Rectal smooth muscle tissue (tissue), 1 donor: ENCODE measurements around the gene C5orf24.
A peak's percentile ranks its signal among the peaks of the same experiment; 100 is the strongest.

Experiments
- H3K27ac ChIP-seq: one replicate; pipeline ENCODE4 v1.7.0; 2013; ENCODE audit warnings: low read depth, low read length, inconsistent platforms
- H3K27me3 ChIP-seq: one replicate; pipeline ENCODE4 v1.7.0; 2013; ENCODE audit warnings: low read length; ENCODE audit not compliant: control insufficient read depth, insufficient read depth
- H3K36me3 ChIP-seq: one replicate; pipeline ENCODE4 v1.7.0; 2013; ENCODE audit warnings: low read length; ENCODE audit not compliant: control insufficient read depth, insufficient read depth
- H3K4me1 ChIP-seq: one replicate; pipeline ENCODE4 v1.7.0; 2013; ENCODE audit warnings: low read length; ENCODE audit not compliant: control insufficient read depth, insufficient read depth
- H3K4me3 ChIP-seq: one replicate; pipeline ENCODE4 v1.7.0; 2013; ENCODE audit warnings: low read length
- H3K9ac ChIP-seq: one replicate; pipeline ENCODE4 v1.7.0; 2013; ENCODE audit warnings: low read length

Gene C5orf24

GRCh38 chr5:134893748-134894505 is 48.2 kb downstream of the C5orf24 start:
- peaks cover under 1% of the 10 kb centered on the region for H3K36me3 ChIP-seq

GRCh38 chr5:134902071-134902801 is 56.5 kb downstream of the C5orf24 start:
- H3K4me3 ChIP-seq = no peak overlapping the region
- no peaks in the 10 kb centered on the region for H3K27me3 ChIP-seq
- no peaks in the 10 kb centered on the region for H3K4me1 ChIP-seq
- H3K9ac ChIP-seq = no peak overlapping the region
- no peaks in the 10 kb centered on the region for H3K36me3 ChIP-seq
- H3K27ac ChIP-seq = no peak overlapping the region

More at GRCh38 chr5:134893748-134894505, 48.2 kb downstream of the C5orf24 start:
- H3K27me3 ChIP-seq = no peaks in the 10 kb centered on the region
- H3K4me1 ChIP-seq = no peaks in the 10 kb centered on the region
- no peak overlapping the region for H3K9ac ChIP-seq
- H3K4me3 ChIP-seq = no peak overlapping the region
- no peak overlapping the region for H3K27ac ChIP-seq

GRCh38 chr5:134904610-134905245 is 59.0 kb downstream of the C5orf24 start, which contains the start of gene PCBD2:
PCBD2 (plus strand) TSS chr5:134905131; CDS start chr5:134905140, 9 bp downstream.
- H3K4me1 ChIP-seq = no peaks in the 10 kb centered on the region
- H3K9ac ChIP-seq = peak within 1 kb of the TSS; percentile 94
- no peaks in the 10 kb centered on the region for H3K36me3 ChIP-seq
- no peaks in the 10 kb centered on the region for H3K27me3 ChIP-seq
- H3K27ac ChIP-seq = peak within 1 kb of the TSS; percentile 98
- peak within 1 kb of the TSS; percentile 72 for H3K4me3 ChIP-seq

- no peaks in the 10 kb centered on the region for H3K27me3 ChIP-seq
- no peaks in the 10 kb centered on the region for H3K4me1 ChIP-seq
- peak overlapping the region; percentile 72 for H3K4me3 ChIP-seq
- peak overlapping the region; percentile 3 for H3K9ac ChIP-seq
- H3K36me3 ChIP-seq = no peaks in the 10 kb centered on the region
- peak overlapping the region; percentile 98 for H3K27ac ChIP-seq
Measured at GRCh38 chr5:134905246-134905996, 59.7 kb downstream of the C5orf24 start.

GRCh38 chr5:134906811-134907210 is 61.0 kb downstream of the C5orf24 start:
- H3K4me3 ChIP-seq = no peak overlapping the region
- no peaks in the 10 kb centered on the region for H3K27me3 ChIP-seq
- H3K9ac ChIP-seq = no peak overlapping the region
- no peak overlapping the region for H3K27ac ChIP-seq
- H3K4me1 ChIP-seq = no peaks in the 10 kb centered on the region
- H3K36me3 ChIP-seq = no peaks in the 10 kb centered on the region
